Measurements from ENCODE around the gene SYTL3.

The SYTL3 gene

DNA sequence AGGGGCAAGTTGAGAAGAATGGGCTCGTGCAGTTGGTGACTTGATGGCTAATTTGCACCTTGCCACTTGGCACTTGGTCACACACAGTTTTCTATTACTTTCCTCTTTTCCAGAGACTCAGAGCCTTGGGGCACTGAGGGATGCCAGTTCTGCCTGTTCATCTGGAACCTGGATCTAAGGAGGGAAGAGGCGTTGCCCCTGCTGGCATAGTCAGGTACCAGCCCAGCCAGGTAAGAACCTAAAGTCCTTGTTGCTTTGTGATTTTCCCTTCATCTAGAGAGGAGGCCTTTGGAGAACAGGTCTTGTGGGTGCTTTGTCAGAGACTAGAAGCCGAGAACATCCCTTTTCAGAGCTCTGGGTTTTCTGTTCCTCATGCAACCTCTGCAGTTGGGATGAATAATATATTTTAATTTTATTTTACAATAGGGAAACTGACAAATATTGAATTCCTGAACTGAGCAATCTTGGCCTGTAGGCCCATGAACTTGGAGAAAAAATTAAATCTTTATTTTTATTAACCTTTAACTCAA lies 11.4 kb downstream of the SYTL3 start:
- TF ChIP-seq CTCF (conservative IDR thresholded peaks at IDR 0.05; ENCODE audit: control insufficient read depth, insufficient read depth, low read depth, low read length) = no peak
- no peak overlapping the region for H3K4me3 ChIP-seq (ENCODE audit: control insufficient read depth, low read depth, low read length)
- DNase-seq (ENCODE audit: low read depth) = no peak

GRCh38 chr6:158662607-158662953 lies 12.7 kb downstream of the SYTL3 start:
- TF ChIP-seq CTCF (conservative IDR thresholded peaks at IDR 0.05; ENCODE audit: control insufficient read depth, insufficient read depth, low read depth, low read length) = no peak
- no peak for DNase-seq (ENCODE audit: low read depth)
- no peak overlapping the region for H3K4me3 ChIP-seq (ENCODE audit: control insufficient read depth, low read depth, low read length)

DNA sequence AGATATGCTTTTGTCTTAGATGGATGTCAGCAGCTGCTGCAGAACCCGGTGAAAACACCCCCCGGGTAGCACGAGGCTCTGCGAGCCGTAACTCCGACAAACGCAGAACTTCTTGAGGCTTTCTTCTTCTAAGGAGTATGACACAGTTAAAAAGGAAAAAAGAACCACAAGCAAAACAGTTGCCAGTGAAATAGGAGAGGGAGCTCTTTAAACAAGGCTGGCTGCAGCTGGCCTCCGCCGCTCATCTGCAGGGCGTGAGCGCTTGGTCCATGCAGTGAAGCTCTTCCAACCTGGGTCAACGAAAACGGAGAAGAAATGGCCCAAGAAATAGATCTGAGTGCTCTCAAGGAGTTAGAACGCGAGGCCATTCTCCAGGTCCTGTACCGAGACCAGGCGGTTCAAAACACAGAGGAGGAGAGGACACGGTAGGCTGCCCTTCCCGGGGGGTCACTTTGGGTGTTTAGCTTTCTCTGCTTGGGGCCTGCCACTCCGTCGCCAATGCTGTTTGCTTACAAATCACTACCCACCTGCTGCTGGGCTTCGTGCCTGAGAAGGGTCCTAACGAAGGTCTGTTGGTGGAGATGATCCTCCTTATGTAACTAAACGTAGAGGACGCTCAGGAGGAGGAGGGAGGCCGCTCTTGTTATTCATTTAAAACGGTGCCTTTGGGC lies 13.2 kb downstream of the SYTL3 start:
- no peak overlapping the region for H3K4me3 ChIP-seq (ENCODE audit: control insufficient read depth, low read depth, low read length)
- TF ChIP-seq CTCF (conservative IDR thresholded peaks at IDR 0.05; ENCODE audit: control insufficient read depth, insufficient read depth, low read depth, low read length) = no peak
- DNase-seq (ENCODE audit: low read depth) = peak; percentile 59

- no peak overlapping the region for H3K4me3 ChIP-seq (ENCODE audit: control insufficient read depth, low read depth, low read length)
- no peak for TF ChIP-seq CTCF (conservative IDR thresholded peaks at IDR 0.05; ENCODE audit: control insufficient read depth, insufficient read depth, low read depth, low read length)
- no peak for DNase-seq (ENCODE audit: low read depth)
These were observed 13.8 kb downstream of the SYTL3 start for GRCh38 chr6:158663625-158664165.

GRCh38 chr6:158665332-158665731 lies 15.5 kb downstream of the SYTL3 start:
- DNase-seq (ENCODE audit: low read depth) = no peak
- H3K4me3 ChIP-seq (ENCODE audit: control insufficient read depth, low read depth, low read length) = no peak overlapping the region
- TF ChIP-seq CTCF (conservative IDR thresholded peaks at IDR 0.05; ENCODE audit: control insufficient read depth, insufficient read depth, low read depth, low read length) = no peak

DNA sequence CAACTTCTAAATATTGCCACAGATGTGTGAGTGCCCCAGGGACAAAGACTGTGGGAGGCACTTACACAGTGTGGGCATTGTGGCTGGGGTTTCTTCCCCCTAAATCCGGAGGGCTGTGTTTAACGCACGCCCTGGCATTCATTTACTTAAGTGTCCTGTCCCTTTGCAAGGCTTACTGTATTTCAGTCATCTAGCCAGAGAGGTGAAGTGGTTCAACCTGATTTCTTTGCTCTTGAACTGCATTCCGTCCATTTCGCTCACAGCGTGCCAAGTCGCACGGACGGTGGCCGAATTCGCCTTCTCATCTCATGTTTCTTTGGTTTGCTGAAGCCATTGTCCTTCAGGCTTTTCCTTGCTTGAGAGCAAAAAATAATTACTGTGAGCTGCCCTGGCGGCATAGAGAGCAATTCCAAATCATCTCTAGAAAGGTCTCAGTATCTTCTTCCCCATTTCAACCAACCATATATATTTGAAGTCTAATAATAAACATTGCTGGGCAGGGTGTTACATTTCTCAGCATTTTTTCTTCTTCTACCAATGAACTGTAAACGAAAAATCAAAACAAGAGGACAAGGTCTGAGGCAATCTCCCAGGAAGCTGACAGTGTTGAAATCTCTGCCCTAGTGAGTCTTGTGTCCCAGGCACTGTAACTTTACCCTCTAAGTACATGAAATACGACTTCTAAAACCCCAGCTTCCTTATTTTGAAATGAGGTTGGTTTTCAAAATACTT lies 16.9 kb downstream of the SYTL3 start:
- no peak for TF ChIP-seq CTCF (conservative IDR thresholded peaks at IDR 0.05; ENCODE audit: control insufficient read depth, insufficient read depth, low read depth, low read length)
- no peak overlapping the region for H3K4me3 ChIP-seq (ENCODE audit: control insufficient read depth, low read depth, low read length)
- DNase-seq (ENCODE audit: low read depth) = peak; percentile 79

All from fibroblast of mammary gland (primary cell).